H1 (cell line): ENCODE results near the gene FPGS. TPM values are rescaled to one million over a fixed set of nuclear protein-coding genes. Genes with fewer than 3 reads are reported as not detected.

Source experiments
- CTCF ChIA-PET: fragments of 300-600 bp; sonication (Branson Sonifier 250); formaldehyde crosslinking; loops from one replicate; lab custom pipeline; 2021; ENCODE audit not compliant: partially characterized antibody; lab: Charles Lee
- POLR2A ChIA-PET: fragments of 300-600 bp; sonication (Branson Sonifier 250); formaldehyde crosslinking; loops from one replicate; lab custom pipeline; 2021; ENCODE audit warnings: inconsistent platforms; ENCODE audit not compliant: partially characterized antibody; lab: Charles Lee
- DNase-seq, 2 experiments: peaks; one replicate each; pipeline versions ENCODE4 v3.0.0 to v3.0.0-alpha.2; 2010 to 2022; ENCODE audit warnings: low spot score in 2 of 2, low read depth in 1 of 2, mixed read lengths in 1 of 2
- FAIRE-seq: peaks from 2 replicates; lab custom pipeline; 2011; peaks lifted over from hg19 to GRCh38; lab: Jason Lieb, UNC
- H2AFZ ChIP-seq: 2 replicates; pipeline ENCODE4 v1.8.1; 2012; ENCODE audit warnings: low read length, inconsistent platforms
- H2AK5ac ChIP-seq: 2 replicates; pipeline ENCODE4 v1.6.1; 2013; ENCODE audit warnings: low read depth, low read length
- H2BK120ac ChIP-seq: replicated peaks from 2 replicates; pipeline ENCODE3; 2013; ENCODE audit warnings: low read depth, low read length, inconsistent platforms
- H2BK12ac ChIP-seq: 2 replicates; pipeline ENCODE4 v1.6.1; 2013; ENCODE audit warnings: low read depth, low read length
- H2BK15ac ChIP-seq: 2 replicates; pipeline ENCODE4 v1.6.1; 2013; ENCODE audit warnings: low read length
- H2BK20ac ChIP-seq: 2 replicates; pipeline ENCODE4 v1.6.1; 2013; ENCODE audit warnings: low read length
- H2BK5ac ChIP-seq: 2 replicates; pipeline ENCODE4 v1.6.1; 2013; ENCODE audit warnings: low read depth, low read length
- H3K14ac ChIP-seq: 2 replicates; pipeline ENCODE4 v1.6.1; 2013; ENCODE audit warnings: inconsistent platforms; ENCODE audit not compliant: insufficient read length
- H3K18ac ChIP-seq: 2 replicates; pipeline ENCODE4 v1.6.1; 2013; ENCODE audit warnings: low read length; ENCODE audit errors: extremely low read depth
- H3K23ac ChIP-seq: 2 replicates; pipeline ENCODE4 v1.6.1; 2013; ENCODE audit warnings: inconsistent platforms; ENCODE audit not compliant: insufficient read length
- H3K23me2 ChIP-seq: 2 replicates; pipeline ENCODE4 v1.6.1; 2013; ENCODE audit warnings: low read depth, low read length
- H3K27ac ChIP-seq: 2 replicates; pipeline ENCODE4 v1.6.1; 2011; ENCODE audit warnings: low read depth, low read length, inconsistent platforms
- H3K27me3 ChIP-seq, 4 experiments: replicated peaks in 1 of 4; 1 replicate in 1 of 4; 2 replicates in 3 of 4; pipeline versions ENCODE4 v1.6.1 to v1.8.1; 2011 to 2013; ENCODE audit warnings: low read length in 3 of 4, mild to moderate bottlenecking in 3 of 4, inconsistent platforms in 2 of 4, mixed read lengths in 2 of 4, moderate library complexity in 1 of 4; ENCODE audit not compliant: control insufficient read depth in 3 of 4, insufficient read depth in 3 of 4; ENCODE audit errors: extremely low read depth in 1 of 4
- H3K36me3 ChIP-seq, 4 experiments: 2 replicates each; pipeline versions ENCODE4 v1.6.1 to v1.8.1; 2011 to 2013; ENCODE audit warnings: mild to moderate bottlenecking in 4 of 4, low read length in 3 of 4, moderate library complexity in 2 of 4, control low read depth in 1 of 4, inconsistent platforms in 1 of 4; ENCODE audit not compliant: insufficient read depth in 4 of 4, control insufficient read depth in 2 of 4
- H3K4ac ChIP-seq: replicated peaks from 2 replicates; pipeline ENCODE3; 2013; ENCODE audit warnings: low read length, low read depth, mixed read lengths, inconsistent platforms; ENCODE audit not compliant: insufficient read length
- H3K4me1 ChIP-seq, 4 experiments: replicated peaks in 1 of 4; 1 replicate in 1 of 4; 2 replicates in 3 of 4; pipeline versions ENCODE4 v1.6.1 to v1.8.1; 2011 to 2013; ENCODE audit warnings: low read length in 3 of 4, inconsistent platforms in 2 of 4, mixed read lengths in 1 of 4; ENCODE audit not compliant: insufficient read depth in 4 of 4, control insufficient read depth in 3 of 4
- H3K4me2 ChIP-seq, 2 experiments: 2 replicates each; pipeline versions ENCODE4 v1.6.1 to v1.8.1; 2011 to 2013; ENCODE audit warnings: low read depth in 2 of 2, low read length in 2 of 2, control low read depth in 1 of 2, inconsistent platforms in 1 of 2, mild to moderate bottlenecking in 1 of 2; ENCODE audit not compliant: insufficient read depth in 1 of 2
- H3K4me3 ChIP-seq, 4 experiments: fragments of 200-600, 300-600 bp in 1 of 4; sonication (generic), shearing (Covaris generic), sonication (Bioruptor Twin) in 1 of 4; 2 replicates each; pipeline versions ENCODE4 v1.5.1 to v1.8.1; 2011 to 2016; ENCODE audit warnings: low read length in 4 of 4, low read depth in 3 of 4, control low read depth in 2 of 4, inconsistent platforms in 2 of 4, mild to moderate bottlenecking in 2 of 4, mixed read lengths in 1 of 4, moderate library complexity in 1 of 4; ENCODE audit not compliant: insufficient read depth in 2 of 4; ENCODE audit errors: extremely low read depth in 1 of 4
- H3K56ac ChIP-seq: replicated peaks from 2 replicates; pipeline ENCODE3; 2013; ENCODE audit warnings: low read depth, mild to moderate bottlenecking, mixed read lengths, low read length, inconsistent platforms; ENCODE audit not compliant: insufficient read length
- H3K79me1 ChIP-seq: 2 replicates; pipeline ENCODE4 v1.6.1; 2013; ENCODE audit warnings: low read depth, low read length, control low read depth
- H3K79me2 ChIP-seq, 2 experiments: 2 replicates each; pipeline versions ENCODE4 v1.6.1 to v1.8.1; 2012 to 2013; ENCODE audit warnings: low read length in 2 of 2, mild to moderate bottlenecking in 2 of 2, inconsistent platforms in 1 of 2; ENCODE audit not compliant: insufficient read depth in 2 of 2, control insufficient read depth in 1 of 2
- H3K9ac ChIP-seq, 4 experiments: replicated peaks in 1 of 4; 1 replicate in 1 of 4; 2 replicates in 3 of 4; pipeline versions ENCODE4 v1.6.1 to v1.8.1; 2011 to 2013; ENCODE audit warnings: low read depth in 3 of 4, low read length in 3 of 4, control low read depth in 2 of 4, mild to moderate bottlenecking in 2 of 4, moderate library complexity in 2 of 4, inconsistent platforms in 1 of 4; ENCODE audit errors: extremely low read depth in 1 of 4
- H3K9me3 ChIP-seq, 2 experiments: 2 replicates each; pipeline versions ENCODE4 v1.6.1 to v1.8.1; 2012 to 2013; ENCODE audit warnings: mild to moderate bottlenecking in 2 of 2, moderate library complexity in 2 of 2, control low read depth in 1 of 2, inconsistent platforms in 1 of 2, low read depth in 1 of 2, low read length in 1 of 2, mixed read lengths in 1 of 2; ENCODE audit not compliant: insufficient read depth in 2 of 2
- H4K20me1 ChIP-seq, 2 experiments: replicated peaks in 1 of 2; 2 replicates each; pipeline versions ENCODE3 to v1.8.1; 2011 to 2013; ENCODE audit warnings: inconsistent platforms in 2 of 2, low read length in 2 of 2, mild to moderate bottlenecking in 1 of 2; ENCODE audit not compliant: insufficient read depth in 2 of 2, control insufficient read depth in 1 of 2
- H4K5ac ChIP-seq: 2 replicates; pipeline ENCODE4 v1.6.1; 2013; ENCODE audit warnings: low read length, low read depth, mixed read lengths, inconsistent platforms; ENCODE audit not compliant: insufficient read length
- H4K8ac ChIP-seq: 2 replicates; pipeline ENCODE4 v1.8.0; 2013; ENCODE audit warnings: mild to moderate bottlenecking, moderate library complexity, low read length, inconsistent platforms; ENCODE audit not compliant: insufficient read depth; ENCODE audit errors: extremely low read depth
- H4K91ac ChIP-seq: replicated peaks from 2 replicates; pipeline ENCODE3; 2013; ENCODE audit warnings: low read length, mixed read lengths, inconsistent platforms; ENCODE audit not compliant: insufficient read length
- ASH2L ChIP-seq: fragments of 200-600, 300-600 bp; sonication (generic); IDR thresholded peaks from one replicate; pipeline ENCODE4 v1.7.1; 2017; ENCODE audit warnings: low read length
- ATF2 ChIP-seq: IDR thresholded peaks from 2 replicates; pipeline ENCODE4 v1.6.1; 2012; ENCODE audit warnings: low read length, inconsistent platforms
- CHD2 ChIP-seq: IDR thresholded peaks from 2 replicates; pipeline ENCODE4 v1.6.1; 2012; ENCODE audit warnings: low read length, improper control_type of control experiment
- CTBP2 ChIP-seq: IDR thresholded peaks from 2 replicates; pipeline ENCODE4 v1.7.0; 2011; ENCODE audit warnings: borderline replicate concordance, mild to moderate bottlenecking, moderate library complexity, mixed read lengths, low read length; ENCODE audit not compliant: insufficient read depth, insufficient read length
- EP300 ChIP-seq, 2 experiments: IDR thresholded peaks; 1 replicate in 1 of 2; 2 replicates in 1 of 2; pipeline ENCODE4 v1.6.1; 2011 to 2012; ENCODE audit warnings: low read depth in 2 of 2, low read length in 2 of 2, mild to moderate bottlenecking in 2 of 2, borderline replicate concordance in 1 of 2, inconsistent platforms in 1 of 2, moderate library complexity in 1 of 2
- GABPA ChIP-seq: IDR thresholded peaks from 2 replicates; pipeline ENCODE4 v1.6.1; 2011; ENCODE audit warnings: mild to moderate bottlenecking, low read length, moderate library complexity, borderline replicate concordance; ENCODE audit not compliant: insufficient read depth
- HDAC6 ChIP-seq: IDR thresholded peaks from one replicate; pipeline ENCODE4 v1.7.1; 2012; ENCODE audit warnings: low read depth, mild to moderate bottlenecking, inconsistent platforms, low read length, moderate library complexity
- PHF8 ChIP-seq: fragments of 200-600 bp; sonication (generic); conservative IDR thresholded peaks from 2 replicates; pipeline ENCODE4 v1.7.1; 2012; ENCODE audit warnings: low read depth, mild to moderate bottlenecking, inconsistent platforms, low read length, moderate library complexity
- RAD21 ChIP-seq, 2 experiments: IDR thresholded peaks in 1 of 2; conservative IDR thresholded peaks in 1 of 2; 2 replicates each; pipeline ENCODE4 v1.6.1; 2011; ENCODE audit warnings: low read depth in 2 of 2, low read length in 2 of 2, improper control_type of control experiment in 1 of 2, inconsistent platforms in 1 of 2, mild to moderate bottlenecking in 1 of 2, moderate library complexity in 1 of 2
- SP1 ChIP-seq: IDR thresholded peaks from 2 replicates; pipeline ENCODE4 v1.6.1; 2011; ENCODE audit warnings: low read depth, low read length
- SP2 ChIP-seq: IDR thresholded peaks from 2 replicates; pipeline ENCODE4 v1.6.1; 2012; ENCODE audit warnings: mild to moderate bottlenecking, low read length, inconsistent platforms
- WGBS, 2 experiments: shearing (Covaris generic) in 1 of 2; methylation state at CpG; one replicate each; pipeline versions ENCODE4 v1.1.6 to v1.1.7; 2013 to 2015; ENCODE audit warnings: low lambda C conversion rate in 2 of 2, mixed read lengths in 2 of 2, inconsistent platforms in 1 of 2, low coverage in 1 of 2, missing lambda C conversion rate in 1 of 2; ENCODE audit not compliant: insufficient replicate concordance in 2 of 2, insufficient coverage in 1 of 2, insufficient read length in 1 of 2; ENCODE audit errors: extremely low coverage in 1 of 2, missing lambda C conversion rate in 1 of 2; 5-methylcytosine and 5-hydroxymethylcytosine counted together
- polyA plus RNA-seq, 7 experiments: library from polyadenylated mRNA; depleted of rRNA in 3 of 7; stranded (reverse) in 5 of 7; unstranded in 2 of 7; fragments of >200 nt in 5 of 7; fragments of 200-250 nt in 2 of 7; gene quantifications; 1 replicate in 5 of 7; 2 replicates in 1 of 7; 4 replicates in 1 of 7; pipeline versions ENCODE4 v1.2.1 to v1.2.3, GENCODE V29; 2011 to 2013; ENCODE audit warnings: missing spikeins in 2 of 7, mixed read lengths in 2 of 7
- total RNA-seq: library from RNA; stranded (reverse); fragmentation: NEBNext Ultra II Directional; extraction: Animal tissue kit (Norgen Biotek cat#: 25700); gene quantifications from 2 replicates; pipeline ENCODE4 v1.2.1, GENCODE V29; 2021

Gene FPGS
- total and polyA plus RNA-seq, 2 of the 8 experiments (the other 6 are each of a cell fraction or from before 2014, with no cell fraction given): 62.4 to 83.0 TPM

- 92% methylated on average over 11 of the region's 11 CpGs; no CpG with 5 or more reads in 1 of the 2 experiments for WGBS, 2 experiments
- CTCF ChIA-PET: interaction anchor here (0.9 to 2.1 kb wide), 4 partner anchors 28 to 77 kb away, joined by 3 to 7 read pairs (median 4); no protein-coding TSS in a partner anchor
- TF ChIP-seq ASH2L (no peak), PHF8 (no peak), SP2 (no peak), SP1 (no peak), CHD2 (no peak), RAD21 (IDR thresholded peaks at IDR 0.05 in 1 of 2, conservative IDR thresholded peaks at IDR 0.05 in 1 of 2; ENCODE audit: low read depth in 2 of 2, low read length in 2 of 2) (no peak), CTBP2 (no peak), EP300 (IDR thresholded peaks at IDR 0.05; ENCODE audit: borderline replicate concordance in 1 of 2, low read depth in 2 of 2, low read length in 2 of 2) (no peak), ATF2 (no peak), HDAC6 (no peak), GABPA (no peak)
Observed at GRCh38 chr9:127796852-127797370, 5.8 kb upstream of the FPGS start.

More at GRCh38 chr9:127796852-127797370, 5.8 kb upstream of the FPGS start:
- no peak overlapping the region for H2BK15ac ChIP-seq
- no peak overlapping the region for H2BK120ac ChIP-seq
- no peak overlapping the region for H3K4ac ChIP-seq
- no peak overlapping the region for H4K5ac ChIP-seq
- no peak overlapping the region for H2BK20ac ChIP-seq
- H3K9ac ChIP-seq: no peak overlapping the region
- H4K20me1 ChIP-seq: peaks cover 2 to 8% of the 10 kb centered on the region in 2 experiments
- FAIRE-seq (no peak), DNase-seq (no peak)
- H3K4me3 ChIP-seq: no peak overlapping the region
- H4K8ac ChIP-seq: no peak overlapping the region
- H2AFZ ChIP-seq: no peak overlapping the region
- H3K36me3 ChIP-seq: peaks cover 0 to 6% (median 2%) of the 10 kb centered on the region in 4 experiments; a peak in 5 of 8 replicates
- H3K23me2 ChIP-seq: no peaks in the 10 kb centered on the region; the same call in 1 of the 2 replicates
- no peak overlapping the region for H3K27ac ChIP-seq
- H2AK5ac ChIP-seq: no peak overlapping the region
- no peak overlapping the region for H3K14ac ChIP-seq
- H3K56ac ChIP-seq: no peak overlapping the region
- H3K4me2 ChIP-seq: no peak overlapping the region
- H3K9me3 ChIP-seq: no peaks in the 10 kb centered on the region
- H3K18ac ChIP-seq: no peak overlapping the region
- H2BK12ac ChIP-seq: no peak overlapping the region
- POLR2A ChIA-PET: interaction anchor here (0.7 to 10.3 kb wide), 2 partner anchors 8 to 346 kb away, joined by 5 to 140 read pairs; partner anchors contain the start of genes CDK9, LRSAM1 and RPL12
- H3K23ac ChIP-seq: no peak overlapping the region
- no peak overlapping the region for H4K91ac ChIP-seq
- no peaks in the 10 kb centered on the region for H3K79me2 ChIP-seq
- no peak overlapping the region for H2BK5ac ChIP-seq
- no peaks in the 10 kb centered on the region for H3K79me1 ChIP-seq
- H3K27me3 ChIP-seq: no peaks in the 10 kb centered on the region
- H3K4me1 ChIP-seq: peaks cover 0 to under 1% (median under 1%) of the 10 kb centered on the region in 4 experiments; a peak in 2 of 7 replicates
